ENCODE data around the gene ADIRF.

Gene ADIRF

DNA sequence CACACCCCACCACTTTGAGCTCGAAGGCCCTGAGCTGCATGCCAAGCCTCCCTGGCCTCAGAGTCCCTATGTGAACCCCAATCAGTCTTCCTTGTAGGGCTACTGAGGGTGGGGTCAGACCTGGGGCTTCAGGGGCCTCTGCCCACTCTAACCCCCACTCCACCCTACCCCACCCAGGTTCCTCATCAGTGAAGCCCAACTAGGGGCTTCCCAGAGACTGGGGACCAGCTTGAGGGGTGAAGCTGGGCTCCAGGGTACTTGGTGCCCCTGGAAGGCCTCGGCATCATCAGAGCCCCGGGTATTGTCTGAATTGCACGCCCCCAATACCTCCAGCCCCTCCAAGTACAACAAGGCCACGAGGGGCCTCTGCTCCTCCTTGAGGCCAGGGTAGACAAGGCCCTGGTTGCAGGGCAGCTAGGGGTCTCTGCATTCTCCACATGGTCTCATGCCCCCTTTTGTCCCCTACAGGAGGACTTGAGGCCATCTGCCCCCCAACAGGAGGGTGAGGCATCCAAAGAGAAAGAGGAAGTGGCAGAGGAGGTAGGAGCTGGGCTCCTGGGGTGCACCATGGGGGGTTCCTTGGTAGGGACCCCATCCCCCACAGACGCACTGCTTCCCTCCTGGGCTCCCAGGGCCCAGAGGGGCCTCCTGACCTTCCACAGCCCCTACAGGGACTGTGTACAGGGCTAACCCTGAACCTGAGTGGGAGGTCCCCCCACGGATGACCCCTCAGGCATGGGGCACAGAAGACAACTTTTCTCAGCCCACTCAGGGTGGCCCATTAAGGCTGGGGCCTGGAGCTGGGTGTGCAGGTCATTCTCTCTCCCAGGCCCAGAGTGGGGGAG is 5.9 kb upstream of the ADIRF start:
- TF ChIP-seq, protein P1, sequence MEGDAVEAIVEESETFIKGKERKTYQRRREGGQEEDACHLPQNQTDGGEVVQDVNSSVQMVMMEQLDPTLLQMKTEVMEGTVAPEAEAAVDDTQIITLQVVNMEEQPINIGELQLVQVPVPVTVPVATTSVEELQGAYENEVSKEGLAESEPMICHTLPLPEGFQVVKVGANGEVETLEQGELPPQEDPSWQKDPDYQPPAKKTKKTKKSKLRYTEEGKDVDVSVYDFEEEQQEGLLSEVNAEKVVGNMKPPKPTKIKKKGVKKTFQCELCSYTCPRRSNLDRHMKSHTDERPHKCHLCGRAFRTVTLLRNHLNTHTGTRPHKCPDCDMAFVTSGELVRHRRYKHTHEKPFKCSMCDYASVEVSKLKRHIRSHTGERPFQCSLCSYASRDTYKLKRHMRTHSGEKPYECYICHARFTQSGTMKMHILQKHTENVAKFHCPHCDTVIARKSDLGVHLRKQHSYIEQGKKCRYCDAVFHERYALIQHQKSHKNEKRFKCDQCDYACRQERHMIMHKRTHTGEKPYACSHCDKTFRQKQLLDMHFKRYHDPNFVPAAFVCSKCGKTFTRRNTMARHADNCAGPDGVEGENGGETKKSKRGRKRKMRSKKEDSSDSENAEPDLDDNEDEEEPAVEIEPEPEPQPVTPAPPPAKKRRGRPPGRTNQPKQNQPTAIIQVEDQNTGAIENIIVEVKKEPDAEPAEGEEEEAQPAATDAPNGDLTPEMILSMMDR (IDR thresholded peaks at IDR 0.05): no peak
- Histone ChIP-seq H3K36me3 (no peaks in the 10 kb centered on the region), H3K4me3 (ENCODE audit: low read depth in 1 of 2, low read length in 1 of 2) (no peak overlapping the region), H3K27me3 (peaks cover 46% of the 10 kb centered on the region), H3K4me1 (ENCODE audit: control insufficient read depth in 1 of 2, insufficient read depth in 1 of 2, low read depth in 1 of 2, low read length in 1 of 2) (no peaks in the 10 kb centered on the region), H3K27ac (no peak overlapping the region), H3K9me3 (no peaks in the 10 kb centered on the region)

DNA sequence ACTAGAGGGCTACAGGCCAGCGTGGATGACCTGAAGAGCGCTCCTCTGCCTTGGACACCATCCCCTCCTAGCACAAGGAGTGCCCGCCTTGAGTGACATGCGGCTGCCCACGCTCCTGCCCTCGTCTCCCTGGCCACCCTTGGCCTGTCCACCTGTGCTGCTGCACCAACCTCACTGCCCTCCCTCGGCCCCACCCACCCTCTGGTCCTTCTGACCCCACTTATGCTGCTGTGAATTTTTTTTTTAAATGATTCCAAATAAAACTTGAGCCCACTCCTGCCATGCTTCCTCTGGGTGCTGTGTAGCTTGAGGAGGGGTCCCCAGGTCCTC is 5.3 kb upstream of the ADIRF start:
- TF ChIP-seq, protein P1 (IDR thresholded peaks at IDR 0.05): no peak
- no peaks in the 10 kb centered on the region for H3K36me3 ChIP-seq
- peaks cover 46% of the 10 kb centered on the region for H3K27me3 ChIP-seq
- H3K27ac ChIP-seq: no peak overlapping the region
- no peaks in the 10 kb centered on the region for H3K4me1 ChIP-seq (ENCODE audit: control insufficient read depth in 1 of 2, insufficient read depth in 1 of 2, low read depth in 1 of 2, low read length in 1 of 2)
- H3K4me3 ChIP-seq (ENCODE audit: low read depth in 1 of 2, low read length in 1 of 2): no peak overlapping the region
- no peaks in the 10 kb centered on the region for H3K9me3 ChIP-seq

DNA sequence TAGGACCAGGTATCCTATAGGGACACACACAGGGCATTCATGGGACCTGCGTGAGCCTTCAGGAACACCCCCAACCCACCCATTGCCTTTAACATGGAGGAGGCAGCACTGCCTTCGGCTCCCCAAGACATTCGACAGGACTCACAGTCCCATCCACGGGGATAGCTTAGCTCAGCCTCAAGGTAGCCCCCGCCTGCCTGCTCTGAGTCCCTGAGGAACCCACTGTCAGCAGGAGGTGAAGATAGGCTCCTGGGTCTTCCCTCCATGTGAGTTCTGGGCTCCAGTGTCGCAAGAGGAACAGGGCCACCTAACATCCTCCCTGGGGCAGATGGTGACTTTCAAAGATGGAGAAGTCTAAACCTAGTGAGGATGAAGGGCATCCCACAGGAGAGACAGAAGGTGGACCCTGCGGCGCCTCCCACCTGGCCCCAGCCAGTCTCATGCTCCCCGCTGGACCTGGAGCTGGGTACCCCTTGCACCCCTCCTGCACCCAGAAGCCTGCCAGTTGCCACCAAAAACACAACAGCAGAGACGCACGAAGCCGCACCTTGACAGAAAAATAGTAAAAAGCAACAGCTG is 4.9 kb upstream of the ADIRF start:
- Histone ChIP-seq H3K36me3 (no peaks in the 10 kb centered on the region), H3K4me1 (ENCODE audit: control insufficient read depth in 1 of 2, insufficient read depth in 1 of 2, low read depth in 1 of 2, low read length in 1 of 2) (no peaks in the 10 kb centered on the region), H3K4me3 (ENCODE audit: low read depth in 1 of 2, low read length in 1 of 2) (no peak overlapping the region), H3K9me3 (no peaks in the 10 kb centered on the region), H3K27me3 (peaks cover 46% of the 10 kb centered on the region), H3K27ac (no peak overlapping the region)
- TF ChIP-seq, protein P1 (IDR thresholded peaks at IDR 0.05): no peak

DNA sequence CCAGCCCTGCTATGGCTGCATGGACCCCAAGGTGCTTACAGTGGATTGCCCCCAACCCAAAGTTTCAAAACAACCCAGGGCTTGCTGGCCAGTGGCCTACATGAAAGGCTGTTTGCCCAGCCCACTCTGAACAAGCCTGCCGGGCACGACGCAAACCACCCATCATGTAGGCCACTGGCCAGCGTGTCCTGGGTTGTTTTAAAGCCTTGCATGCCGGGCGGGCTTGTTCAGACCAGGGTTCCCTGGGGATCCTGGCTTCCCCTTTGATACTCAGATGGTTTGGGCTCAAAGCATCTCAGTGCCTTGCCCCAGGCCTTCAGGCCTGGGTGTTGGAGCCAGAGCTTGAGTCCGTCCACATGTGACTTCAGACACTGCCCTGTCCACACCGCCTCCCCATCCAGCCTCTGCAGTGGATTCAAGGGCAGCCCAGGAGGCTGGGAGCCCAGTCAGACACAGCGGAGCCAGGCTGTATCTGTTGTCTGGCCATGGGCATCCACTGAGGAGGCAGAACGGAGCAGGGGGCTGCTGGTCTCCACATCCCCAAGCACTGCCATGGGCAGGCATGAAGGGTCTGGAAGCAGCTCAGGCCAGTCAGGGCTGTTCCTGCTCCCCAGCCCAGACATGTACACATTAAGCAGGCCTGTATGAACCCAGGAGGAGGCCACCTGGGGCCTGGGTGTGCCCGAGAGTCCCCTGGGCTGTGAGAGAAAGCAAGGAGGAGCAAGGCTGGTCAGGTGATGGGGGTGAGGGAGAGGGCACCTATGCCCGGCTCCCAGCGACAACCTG is 4.0 kb upstream of the ADIRF start:
- Histone ChIP-seq H3K36me3 (no peaks in the 10 kb centered on the region), H3K9me3 (no peaks in the 10 kb centered on the region), H3K27me3 (peaks cover 46% of the 10 kb centered on the region), H3K4me1 (ENCODE audit: control insufficient read depth in 1 of 2, insufficient read depth in 1 of 2, low read depth in 1 of 2, low read length in 1 of 2) (no peaks in the 10 kb centered on the region), H3K27ac (no peak overlapping the region), H3K4me3 (ENCODE audit: low read depth in 1 of 2, low read length in 1 of 2) (no peak overlapping the region)
- TF ChIP-seq, protein P1 (IDR thresholded peaks at IDR 0.05): no peak

DNA sequence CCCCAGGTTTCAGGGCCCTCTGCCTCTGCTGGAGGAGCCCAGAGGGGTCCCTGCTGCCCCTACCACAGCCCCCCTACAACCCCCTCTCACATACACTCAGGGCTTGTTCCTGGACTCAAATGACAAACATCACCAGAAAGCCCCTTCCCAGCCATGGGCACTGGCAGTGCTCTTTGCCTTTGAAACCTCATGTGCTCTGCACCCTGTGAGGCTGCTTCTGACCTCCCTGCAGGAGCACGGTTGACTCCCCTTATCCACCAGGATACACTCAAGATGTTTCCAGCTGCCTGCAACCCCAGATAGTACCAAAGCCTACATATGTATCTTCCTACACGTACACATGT is 3.5 kb upstream of the ADIRF start:
- TF ChIP-seq, protein P1 (IDR thresholded peaks at IDR 0.05): no peak
- no peaks in the 10 kb centered on the region for H3K4me1 ChIP-seq (ENCODE audit: control insufficient read depth in 1 of 2, insufficient read depth in 1 of 2, low read depth in 1 of 2, low read length in 1 of 2)
- H3K4me3 ChIP-seq (ENCODE audit: low read depth in 1 of 2, low read length in 1 of 2): no peak overlapping the region
- no peaks in the 10 kb centered on the region for H3K9me3 ChIP-seq
- H3K27ac ChIP-seq: no peak overlapping the region
- H3K27me3 ChIP-seq: peaks cover 46% of the 10 kb centered on the region
- H3K36me3 ChIP-seq: no peaks in the 10 kb centered on the region
